Astrocyte (in vitro differentiated cells and primary cell): ENCODE data around the gene SMAD4.

Experiments used
- CTCF ChIP-seq: IDR thresholded peaks from 2 replicates; pipeline ENCODE4 v1.5.1; 2011; ENCODE audit warnings: low read depth, mild to moderate bottlenecking, inconsistent platforms, low read length, moderate library complexity; ENCODE audit not compliant: insufficient read depth
- EZH2 ChIP-seq: IDR thresholded peaks from 2 replicates; pipeline ENCODE4 v1.6.1; 2012; ENCODE audit warnings: mild to moderate bottlenecking, low read length, inconsistent platforms; ENCODE audit not compliant: insufficient read depth

- TF ChIP-seq CTCF: no peak
- TF ChIP-seq EZH2: no peak
Observed at GRCh38 chr18:51100385-51101120, 70.5 kb downstream of the SMAD4 start.
